DND-41 (cell line): ENCODE data around the gene CHRNE.

Experiments
- ATAC-seq: fragments of 200-7000 bp; cut with Tn5 transposase; 3 replicates; pipeline ENCODE4 v1.9.1; 2021; ENCODE audit warnings: low read depth; ENCODE audit not compliant: insufficient read depth
- DNase-seq: peaks from one replicate; pipeline ENCODE4 v3.0.0-alpha.2; 2020
- H2AFZ ChIP-seq: 2 replicates; pipeline ENCODE4 v1.6.0; 2012; ENCODE audit warnings: low read depth, low read length
- H3K27ac ChIP-seq: 2 replicates; pipeline ENCODE4 v1.5.1; 2012; ENCODE audit warnings: low read length, inconsistent platforms
- H3K27me3 ChIP-seq: fragments of 200-600 bp; sonication (generic); 2 replicates; pipeline ENCODE4 v1.6.0; 2012; ENCODE audit warnings: low read length, mild to moderate bottlenecking, inconsistent platforms; ENCODE audit not compliant: insufficient read depth, poor library complexity
- H3K36me3 ChIP-seq: 2 replicates; pipeline ENCODE4 v1.5.1; 2012; ENCODE audit warnings: low read length, inconsistent platforms; ENCODE audit not compliant: insufficient read depth
- H3K4me1 ChIP-seq: 2 replicates; pipeline ENCODE4 v1.5.1; 2012; ENCODE audit warnings: mild to moderate bottlenecking, low read length; ENCODE audit not compliant: insufficient read depth
- H3K4me2 ChIP-seq: 2 replicates; pipeline ENCODE4 v1.6.0; 2012; ENCODE audit warnings: mild to moderate bottlenecking, moderate library complexity, low read length, inconsistent platforms; ENCODE audit not compliant: insufficient read depth
- H3K4me3 ChIP-seq, 2 experiments: fragments of 200-600 bp in 1 of 2; shearing (Covaris generic) in 1 of 2; 2 replicates each; pipeline ENCODE4 v1.5.1; 2012 to 2016; ENCODE audit warnings: inconsistent platforms in 2 of 2, low read length in 2 of 2, mild to moderate bottlenecking in 2 of 2, low read depth in 1 of 2, moderate library complexity in 1 of 2
- H3K79me2 ChIP-seq: 2 replicates; pipeline ENCODE4 v1.6.0; 2012; ENCODE audit warnings: low read length, inconsistent platforms; ENCODE audit not compliant: insufficient read depth
- H3K9ac ChIP-seq: 2 replicates; pipeline ENCODE4 v1.6.0; 2012; ENCODE audit warnings: low read depth, mild to moderate bottlenecking, inconsistent platforms, low read length, moderate library complexity
- H3K9me3 ChIP-seq: 2 replicates; pipeline ENCODE4 v1.5.1; 2012; ENCODE audit warnings: low read length, moderate library complexity, mild to moderate bottlenecking, inconsistent platforms; ENCODE audit not compliant: insufficient read depth, severe bottlenecking
- H4K20me1 ChIP-seq: 2 replicates; pipeline ENCODE4 v1.6.0; 2012; ENCODE audit warnings: low read length; ENCODE audit not compliant: insufficient read depth
- EZH2 ChIP-seq: IDR thresholded peaks from 3 replicates; pipeline ENCODE4 v1.6.1; 2012; ENCODE audit warnings: borderline replicate concordance, low read depth, mild to moderate bottlenecking, moderate library complexity, low read length, inconsistent platforms; ENCODE audit not compliant: severe bottlenecking
- TF ChIP-seq, protein P1 (sequence below): IDR thresholded peaks from 2 replicates; pipeline ENCODE4 v1.5.1; 2012; ENCODE audit warnings: borderline replicate concordance, low read length, moderate library complexity, mild to moderate bottlenecking; ENCODE audit not compliant: poor library complexity, severe bottlenecking; ENCODE audit errors: extremely low read depth

CHRNE gene

DNA sequence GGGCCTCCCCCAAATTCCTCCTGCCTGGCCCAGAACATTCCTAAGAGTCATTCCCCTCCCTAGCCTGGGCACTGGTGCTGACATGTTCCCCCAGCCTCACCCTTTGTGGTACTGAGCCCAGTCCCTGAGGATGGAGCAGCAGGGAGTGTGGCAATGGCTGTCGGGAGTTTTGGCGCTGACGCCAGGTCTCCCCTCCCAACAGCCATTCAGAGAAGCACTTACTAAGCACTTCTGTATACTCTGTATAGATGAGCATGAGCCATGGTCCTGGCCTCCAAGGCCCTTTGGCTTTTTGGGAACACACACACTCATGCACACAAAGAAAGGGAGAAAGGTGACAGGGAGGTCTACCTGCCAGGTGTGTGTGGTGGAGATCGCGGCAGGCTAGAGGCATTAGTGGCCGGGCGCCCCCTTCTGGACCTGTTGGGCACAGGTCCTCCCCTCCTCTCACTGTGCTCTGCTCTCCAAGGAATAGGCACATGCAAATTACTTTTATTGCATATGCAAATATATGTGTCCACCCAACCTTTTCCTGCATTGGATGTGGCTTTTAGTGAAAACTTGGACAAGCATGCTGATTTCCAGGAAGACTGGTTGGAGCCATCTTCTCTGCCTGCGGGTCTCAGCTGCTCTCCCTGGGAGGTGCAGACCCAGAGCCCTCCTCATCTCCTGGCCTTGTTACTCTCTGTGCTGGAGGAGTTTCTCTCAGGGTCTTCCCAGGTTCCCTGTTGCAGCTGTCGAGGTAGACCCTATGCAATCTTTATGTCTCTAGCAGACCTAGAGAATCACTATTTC is 20.9 kb downstream of the CHRNE start:
- Histone ChIP-seq H3K36me3 (peaks cover 71% of the 10 kb centered on the region), H3K4me2 (no peak overlapping the region), H3K9me3 (no peaks in the 10 kb centered on the region), H3K79me2 (no peaks in the 10 kb centered on the region), H2AFZ (no peak overlapping the region), H4K20me1 (peaks cover 7% of the 10 kb centered on the region), H3K9ac (no peak overlapping the region), H3K4me1 (no peaks in the 10 kb centered on the region), H3K4me3 (no peak overlapping the region), H3K27ac (no peak overlapping the region), H3K27me3 (no peaks in the 10 kb centered on the region)
- ATAC-seq (peak; percentile 67; the same call in 1 of the 3 replicates), DNase-seq (peak; percentile 26)
- TF ChIP-seq, protein P1, sequence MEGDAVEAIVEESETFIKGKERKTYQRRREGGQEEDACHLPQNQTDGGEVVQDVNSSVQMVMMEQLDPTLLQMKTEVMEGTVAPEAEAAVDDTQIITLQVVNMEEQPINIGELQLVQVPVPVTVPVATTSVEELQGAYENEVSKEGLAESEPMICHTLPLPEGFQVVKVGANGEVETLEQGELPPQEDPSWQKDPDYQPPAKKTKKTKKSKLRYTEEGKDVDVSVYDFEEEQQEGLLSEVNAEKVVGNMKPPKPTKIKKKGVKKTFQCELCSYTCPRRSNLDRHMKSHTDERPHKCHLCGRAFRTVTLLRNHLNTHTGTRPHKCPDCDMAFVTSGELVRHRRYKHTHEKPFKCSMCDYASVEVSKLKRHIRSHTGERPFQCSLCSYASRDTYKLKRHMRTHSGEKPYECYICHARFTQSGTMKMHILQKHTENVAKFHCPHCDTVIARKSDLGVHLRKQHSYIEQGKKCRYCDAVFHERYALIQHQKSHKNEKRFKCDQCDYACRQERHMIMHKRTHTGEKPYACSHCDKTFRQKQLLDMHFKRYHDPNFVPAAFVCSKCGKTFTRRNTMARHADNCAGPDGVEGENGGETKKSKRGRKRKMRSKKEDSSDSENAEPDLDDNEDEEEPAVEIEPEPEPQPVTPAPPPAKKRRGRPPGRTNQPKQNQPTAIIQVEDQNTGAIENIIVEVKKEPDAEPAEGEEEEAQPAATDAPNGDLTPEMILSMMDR, result peak; percentile 63
- TF ChIP-seq EZH2, result no peak

GRCh38 chr17:4880857-4881256 is 22.0 kb downstream of the CHRNE start:
- Histone ChIP-seq H3K9ac (no peak overlapping the region), H4K20me1 (peaks cover 11% of the 10 kb centered on the region), H2AFZ (no peak overlapping the region), H3K36me3 (peaks cover 60% of the 10 kb centered on the region), H3K9me3 (no peaks in the 10 kb centered on the region), H3K27ac (no peak overlapping the region), H3K4me1 (no peaks in the 10 kb centered on the region), H3K27me3 (no peaks in the 10 kb centered on the region), H3K4me2 (no peak overlapping the region), H3K4me3 (no peak overlapping the region), H3K79me2 (no peaks in the 10 kb centered on the region)
- ATAC-seq (no peak), DNase-seq (no peak)
- TF ChIP-seq, protein P1, result no peak

GRCh38 chr17:4879601-4880000 is 23.3 kb downstream of the CHRNE start:
- no peak overlapping the region for H2AFZ ChIP-seq
- no peak overlapping the region for H3K9ac ChIP-seq
- H3K4me3 ChIP-seq, result no peak overlapping the region
- no peak overlapping the region for H3K4me2 ChIP-seq
- H3K9me3 ChIP-seq, result no peaks in the 10 kb centered on the region
- ATAC-seq (no peak), DNase-seq (no peak)
- H3K27ac ChIP-seq, result no peak overlapping the region
- no peaks in the 10 kb centered on the region for H3K27me3 ChIP-seq
- no peaks in the 10 kb centered on the region for H3K79me2 ChIP-seq
- peaks cover 48% of the 10 kb centered on the region for H3K36me3 ChIP-seq
- peaks cover 11% of the 10 kb centered on the region for H4K20me1 ChIP-seq
- TF ChIP-seq, protein P1, result no peak
- TF ChIP-seq EZH2, result no peak
- no peaks in the 10 kb centered on the region for H3K4me1 ChIP-seq
